OCI-LY7 (cell line): ENCODE measurements around the gene KIF1A.

Experiments used
- CTCF ChIP-seq: fragments of 200-600 bp; sonication (generic); conservative IDR thresholded peaks from 2 replicates; pipeline ENCODE4 v1.5.1; 2014; ENCODE audit warnings: mild to moderate bottlenecking, antibody characterized with exemption, low read length, moderate library complexity, mixed read lengths
- EZH2phosphoT487 ChIP-seq: fragments of 200-600 bp; sonication (generic); IDR thresholded peaks from 2 replicates; pipeline ENCODE4 v1.6.1; 2018; ENCODE audit warnings: low read depth, borderline replicate concordance, mild to moderate bottlenecking, mixed run types, antibody characterized with exemption, low read length, moderate library complexity, mixed read lengths

DNA sequence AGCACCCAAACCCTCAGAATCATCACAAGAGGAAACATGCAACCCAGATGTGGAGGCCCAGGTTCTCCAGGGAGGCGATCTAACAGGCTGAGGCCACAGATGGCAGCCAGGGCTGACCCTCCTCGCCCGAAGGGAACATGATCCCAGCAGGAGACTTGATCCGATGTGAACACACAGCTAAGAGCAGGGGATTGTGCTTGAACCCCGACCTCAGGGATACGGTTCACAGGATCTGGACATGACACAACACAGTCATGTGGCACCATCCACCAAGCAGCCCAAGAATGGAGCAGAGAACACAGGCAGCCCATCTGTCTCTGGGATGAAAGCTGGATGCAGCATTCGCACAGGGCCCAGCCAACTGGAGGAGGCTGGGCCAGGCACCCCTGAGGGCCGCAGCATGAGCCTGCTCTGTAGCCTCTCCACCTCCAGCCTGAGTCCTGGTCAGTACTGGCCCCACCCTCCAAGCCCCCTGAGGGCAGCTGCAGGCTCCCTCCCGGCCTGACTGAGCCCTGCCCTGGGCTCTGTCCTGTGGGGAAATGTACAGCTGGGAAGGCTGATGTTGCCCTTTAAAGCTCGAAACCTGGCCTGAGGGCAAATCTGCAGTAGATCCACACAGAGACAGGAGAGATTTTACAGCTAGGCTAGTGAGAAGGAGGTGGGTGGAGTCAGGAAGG is 89.4 kb downstream of the KIF1A start:
- no peak for TF ChIP-seq CTCF
- no peak for TF ChIP-seq EZH2phosphoT487
